ENCODE data around the gene SLC17A1.

The SLC17A1 gene

GRCh38 chr6:25787428-25787827 lies 44.4 kb downstream of the SLC17A1 start:
- H3K4me1 ChIP-seq (ENCODE audit: control insufficient read depth, insufficient read depth, low read length), result no peaks in the 10 kb centered on the region
- H3K4me3 ChIP-seq (ENCODE audit: low read length), result no peak overlapping the region
- H3K36me3 ChIP-seq (ENCODE audit: control insufficient read depth, insufficient read depth, low read length, severe bottlenecking), result no peaks in the 10 kb centered on the region
- no peaks in the 10 kb centered on the region for H3K9me3 ChIP-seq (ENCODE audit: control insufficient read depth, low read length)
- no peak overlapping the region for H3K9ac ChIP-seq (ENCODE audit: low read length)
- no peaks in the 10 kb centered on the region for H3K27me3 ChIP-seq (replicated peaks; ENCODE audit: control insufficient read depth, insufficient read depth, low read length)
- no peak for DNase-seq (ENCODE audit: low read depth)

- DNase-seq (ENCODE audit: low read depth), result no peak
- peaks cover 30% of the 10 kb centered on the region for H3K27me3 ChIP-seq (replicated peaks; ENCODE audit: control insufficient read depth, insufficient read depth, low read length)
- no peaks in the 10 kb centered on the region for H3K4me1 ChIP-seq (ENCODE audit: control insufficient read depth, insufficient read depth, low read length)
- no peaks in the 10 kb centered on the region for H3K9me3 ChIP-seq (ENCODE audit: control insufficient read depth, low read length)
- no peaks in the 10 kb centered on the region for H3K36me3 ChIP-seq (ENCODE audit: control insufficient read depth, insufficient read depth, low read length, severe bottlenecking)
- no peak overlapping the region for H3K4me3 ChIP-seq (ENCODE audit: low read length)
- no peak overlapping the region for H3K9ac ChIP-seq (ENCODE audit: low read length)
These were observed 50.7 kb downstream of the SLC17A1 start for GRCh38 chr6:25781134-25781533.

DNA sequence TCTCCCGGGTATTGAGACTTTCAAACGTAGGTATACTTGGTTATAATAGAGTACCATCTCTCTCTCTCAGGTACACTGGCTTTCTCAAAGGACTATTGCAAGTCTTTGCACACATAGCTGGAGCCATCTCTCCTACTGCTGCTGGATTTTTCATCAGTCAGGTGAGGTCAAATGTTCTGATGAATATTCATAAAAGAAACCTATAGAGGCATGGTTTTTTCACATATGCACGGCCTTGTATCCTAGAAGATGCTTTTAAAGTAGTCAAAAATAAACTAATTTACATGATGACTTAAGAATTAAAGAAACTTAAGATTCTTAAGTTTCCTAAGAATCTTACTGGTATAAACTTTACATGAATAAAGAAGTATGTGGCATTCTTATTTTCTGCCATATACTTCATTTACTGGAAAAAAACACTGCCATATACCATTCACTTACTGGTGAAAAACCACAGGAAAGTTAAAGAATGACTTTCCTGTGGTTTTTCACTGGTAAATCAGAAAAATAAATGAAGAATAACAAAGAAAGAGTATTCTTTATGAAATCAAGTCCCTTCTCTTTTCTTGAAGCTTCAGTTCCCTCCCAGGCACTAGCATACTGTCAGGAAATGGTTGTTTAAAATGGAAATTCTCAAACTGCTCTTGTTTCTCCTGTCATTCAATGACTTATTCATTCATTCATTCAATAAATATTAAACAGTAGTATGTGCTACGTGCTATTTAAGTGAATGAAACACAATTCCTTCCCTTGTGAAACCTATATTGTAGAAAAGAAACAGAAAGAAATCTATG lies 53.8 kb downstream of the SLC17A1 start:
- H3K4me3 ChIP-seq (ENCODE audit: low read length), result no peak overlapping the region
- no peaks in the 10 kb centered on the region for H3K36me3 ChIP-seq (ENCODE audit: control insufficient read depth, insufficient read depth, low read length, severe bottlenecking)

GRCh38 chr6:25777031-25777430 lies 54.8 kb downstream of the SLC17A1 start:
- Histone ChIP-seq H3K9ac (ENCODE audit: low read length) (no peak overlapping the region), H3K36me3 (ENCODE audit: control insufficient read depth, insufficient read depth, low read length, severe bottlenecking) (no peaks in the 10 kb centered on the region), H3K4me3 (ENCODE audit: low read length) (no peak overlapping the region), H3K4me1 (ENCODE audit: control insufficient read depth, insufficient read depth, low read length) (no peaks in the 10 kb centered on the region), H3K9me3 (ENCODE audit: control insufficient read depth, low read length) (no peaks in the 10 kb centered on the region), H3K27me3 (replicated peaks; ENCODE audit: control insufficient read depth, insufficient read depth, low read length) (peaks cover 30% of the 10 kb centered on the region)
- DNase-seq (ENCODE audit: low read depth), result peak; percentile 5

More for the DNA sequence above, 53.8 kb downstream of the SLC17A1 start:
- DNase-seq (ENCODE audit: low read depth), result no peak
- peaks cover 30% of the 10 kb centered on the region for H3K27me3 ChIP-seq (replicated peaks; ENCODE audit: control insufficient read depth, insufficient read depth, low read length)
- no peaks in the 10 kb centered on the region for H3K9me3 ChIP-seq (ENCODE audit: control insufficient read depth, low read length)
- H3K9ac ChIP-seq (ENCODE audit: low read length), result no peak overlapping the region
- H3K4me1 ChIP-seq (ENCODE audit: control insufficient read depth, insufficient read depth, low read length), result no peaks in the 10 kb centered on the region

GRCh38 chr6:25774120-25774715 lies 57.6 kb downstream of the SLC17A1 start:
- no peak for DNase-seq (ENCODE audit: low read depth)
- Histone ChIP-seq H3K4me3 (ENCODE audit: low read length) (no peak overlapping the region), H3K9ac (ENCODE audit: low read length) (no peak overlapping the region), H3K36me3 (ENCODE audit: control insufficient read depth, insufficient read depth, low read length, severe bottlenecking) (no peaks in the 10 kb centered on the region), H3K4me1 (ENCODE audit: control insufficient read depth, insufficient read depth, low read length) (no peaks in the 10 kb centered on the region), H3K9me3 (ENCODE audit: control insufficient read depth, low read length) (no peaks in the 10 kb centered on the region), H3K27me3 (replicated peaks; ENCODE audit: control insufficient read depth, insufficient read depth, low read length) (peaks cover 22% of the 10 kb centered on the region)

GRCh38 chr6:25769983-25770382 lies 61.9 kb downstream of the SLC17A1 start:
- Histone ChIP-seq H3K9me3 (ENCODE audit: control insufficient read depth, low read length) (no peaks in the 10 kb centered on the region), H3K36me3 (ENCODE audit: control insufficient read depth, insufficient read depth, low read length, severe bottlenecking) (no peaks in the 10 kb centered on the region), H3K4me1 (ENCODE audit: control insufficient read depth, insufficient read depth, low read length) (no peaks in the 10 kb centered on the region), H3K27me3 (replicated peaks; ENCODE audit: control insufficient read depth, insufficient read depth, low read length) (peaks cover 5% of the 10 kb centered on the region), H3K9ac (ENCODE audit: low read length) (no peak overlapping the region), H3K4me3 (ENCODE audit: low read length) (no peak overlapping the region)
- no peak for DNase-seq (ENCODE audit: low read depth)

DNA sequence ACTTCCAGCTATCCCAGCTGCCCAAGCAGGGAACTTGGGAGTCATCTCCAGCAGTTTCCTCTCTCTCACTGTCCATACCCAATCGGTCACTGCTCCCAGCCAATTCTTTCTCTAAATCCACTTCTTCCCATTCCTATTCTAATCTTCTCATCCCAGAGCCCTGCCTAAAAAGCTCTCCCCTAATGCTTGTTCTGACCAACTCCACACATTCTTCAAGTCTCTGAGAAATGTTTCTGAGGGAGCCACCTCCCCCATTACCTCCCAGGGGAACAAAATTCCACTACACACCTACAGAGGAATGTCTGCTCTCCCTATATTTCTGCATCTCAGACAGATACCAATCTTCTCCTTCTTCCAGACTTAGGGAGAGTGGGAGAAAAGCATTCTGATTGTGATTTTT lies 63.3 kb downstream of the SLC17A1 start:
- Histone ChIP-seq H3K36me3 (ENCODE audit: control insufficient read depth, insufficient read depth, low read length, severe bottlenecking) (no peaks in the 10 kb centered on the region), H3K4me1 (ENCODE audit: control insufficient read depth, insufficient read depth, low read length) (no peaks in the 10 kb centered on the region), H3K4me3 (ENCODE audit: low read length) (no peak overlapping the region), H3K27me3 (replicated peaks; ENCODE audit: control insufficient read depth, insufficient read depth, low read length) (peaks cover 5% of the 10 kb centered on the region), H3K9me3 (ENCODE audit: control insufficient read depth, low read length) (no peaks in the 10 kb centered on the region), H3K9ac (ENCODE audit: low read length) (no peak overlapping the region)
- DNase-seq (ENCODE audit: low read depth), result no peak

DNA sequence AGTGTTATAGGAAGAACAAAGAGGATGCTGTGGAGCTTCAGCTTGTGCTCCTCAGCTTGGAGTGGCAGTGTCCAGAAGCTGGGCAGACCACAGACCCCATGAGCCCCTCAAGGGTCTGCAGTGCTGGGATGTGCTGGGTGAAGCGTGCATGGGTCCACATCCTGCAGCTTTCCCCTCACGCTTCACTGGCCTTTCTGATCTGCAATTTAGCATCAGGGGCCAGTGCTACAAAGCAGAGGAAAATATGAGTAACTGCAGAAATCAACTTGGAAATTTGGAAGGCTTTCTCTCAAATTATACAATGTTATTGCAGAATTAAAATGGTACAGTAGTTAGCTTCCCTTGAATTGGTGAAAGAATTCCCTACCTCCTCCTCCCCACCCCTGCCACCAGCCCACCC lies 67.2 kb downstream of the SLC17A1 start:
- no peak overlapping the region for H3K4me3 ChIP-seq (ENCODE audit: low read length)
- no peaks in the 10 kb centered on the region for H3K9me3 ChIP-seq (ENCODE audit: control insufficient read depth, low read length)
- no peak for DNase-seq (ENCODE audit: low read depth)
- peaks cover 5% of the 10 kb centered on the region for H3K27me3 ChIP-seq (replicated peaks; ENCODE audit: control insufficient read depth, insufficient read depth, low read length)
- H3K4me1 ChIP-seq (ENCODE audit: control insufficient read depth, insufficient read depth, low read length), result no peaks in the 10 kb centered on the region
- H3K9ac ChIP-seq (ENCODE audit: low read length), result no peak overlapping the region
- H3K36me3 ChIP-seq (ENCODE audit: control insufficient read depth, insufficient read depth, low read length, severe bottlenecking), result no peaks in the 10 kb centered on the region

- Histone ChIP-seq H3K36me3 (ENCODE audit: control insufficient read depth, insufficient read depth, low read length, severe bottlenecking) (no peaks in the 10 kb centered on the region), H3K4me3 (ENCODE audit: low read length) (no peak overlapping the region), H3K27me3 (replicated peaks; ENCODE audit: control insufficient read depth, insufficient read depth, low read length) (peaks cover 13% of the 10 kb centered on the region), H3K9me3 (ENCODE audit: control insufficient read depth, low read length) (no peaks in the 10 kb centered on the region), H3K9ac (ENCODE audit: low read length) (no peak overlapping the region), H3K4me1 (ENCODE audit: control insufficient read depth, insufficient read depth, low read length) (no peaks in the 10 kb centered on the region)
- no peak for DNase-seq (ENCODE audit: low read depth)
These were observed 73.8 kb downstream of the SLC17A1 start for GRCh38 chr6:25757936-25758642.

DNA sequence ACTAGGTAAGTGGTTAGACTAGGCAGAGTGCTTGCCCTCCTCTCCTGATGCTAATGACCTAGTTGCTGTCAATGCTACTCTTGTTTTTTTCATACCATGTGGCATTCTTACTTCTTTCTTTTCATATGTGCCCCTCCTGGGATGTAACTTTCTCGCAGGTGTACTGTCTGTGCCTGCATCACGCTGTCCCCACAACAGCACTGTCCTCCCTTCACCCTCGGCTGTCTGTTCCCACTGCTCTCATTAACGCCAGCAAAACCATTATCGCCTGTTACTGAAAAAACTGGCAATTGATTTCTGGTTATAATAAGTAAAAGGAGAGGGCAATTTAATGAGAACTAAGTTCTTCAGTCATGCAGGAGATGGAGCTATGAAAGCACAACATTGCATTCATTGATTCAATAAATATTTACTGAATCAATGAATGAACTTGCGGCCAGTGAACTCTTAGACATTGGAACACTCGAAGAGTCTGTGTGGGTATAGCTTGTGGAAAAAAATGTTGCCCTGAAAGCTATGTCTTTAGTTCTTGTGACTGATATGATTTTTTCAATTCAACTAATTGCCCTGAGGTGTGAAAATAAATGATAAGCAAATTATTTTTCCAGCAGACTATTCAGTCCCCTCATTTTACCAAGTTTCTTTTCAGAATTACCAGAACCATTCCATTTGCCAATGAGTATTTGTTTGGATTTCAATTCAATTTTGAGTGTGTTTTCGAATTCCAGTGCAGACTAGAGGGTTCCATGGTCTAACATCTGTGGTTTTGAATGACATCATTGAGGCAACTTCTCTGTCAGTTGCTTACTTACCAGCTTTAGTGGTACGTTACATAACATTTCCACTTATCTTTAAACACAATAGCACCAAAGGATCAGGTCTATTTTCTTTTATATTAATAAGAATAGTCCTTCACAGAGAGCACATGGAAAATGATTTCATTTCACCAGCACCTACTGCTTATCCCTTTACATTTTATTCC lies 75.2 kb downstream of the SLC17A1 start:
- Histone ChIP-seq H3K27me3 (replicated peaks; ENCODE audit: control insufficient read depth, insufficient read depth, low read length) (peaks cover 13% of the 10 kb centered on the region), H3K4me3 (ENCODE audit: low read length) (no peak overlapping the region), H3K36me3 (ENCODE audit: control insufficient read depth, insufficient read depth, low read length, severe bottlenecking) (no peaks in the 10 kb centered on the region), H3K9ac (ENCODE audit: low read length) (no peak overlapping the region), H3K9me3 (ENCODE audit: control insufficient read depth, low read length) (no peaks in the 10 kb centered on the region), H3K4me1 (ENCODE audit: control insufficient read depth, insufficient read depth, low read length) (no peaks in the 10 kb centered on the region)
- DNase-seq (ENCODE audit: low read depth), result no peak
